Activated CD4-positive, CD25-positive, alpha-beta regulatory T cell treated with anti-CD3 and anti-CD28 coated beads, Interleukin-2, amount 50 U/mL, for 24 hours (primary cell): ENCODE measurements around the gene KRTAP3-3.
A peak's percentile ranks its signal among the peaks of the same experiment; 100 is the strongest.
"Not testable (repeated sequence)": the region's sequence is repeated elsewhere in the genome, so short reads cannot be mapped to it uniquely, and the experiment has no call there.

ENCODE experiments used
- ATAC-seq, 2 donors: fragments of 150-1000 bp; cut with Tn5 transposase; one replicate each; pipeline ENCODE4 v1.10.0; 2021; ENCODE audit warnings: mild to moderate bottlenecking in 1 of 2, moderate library complexity in 1 of 2

The KRTAP3-3 gene

DNA sequence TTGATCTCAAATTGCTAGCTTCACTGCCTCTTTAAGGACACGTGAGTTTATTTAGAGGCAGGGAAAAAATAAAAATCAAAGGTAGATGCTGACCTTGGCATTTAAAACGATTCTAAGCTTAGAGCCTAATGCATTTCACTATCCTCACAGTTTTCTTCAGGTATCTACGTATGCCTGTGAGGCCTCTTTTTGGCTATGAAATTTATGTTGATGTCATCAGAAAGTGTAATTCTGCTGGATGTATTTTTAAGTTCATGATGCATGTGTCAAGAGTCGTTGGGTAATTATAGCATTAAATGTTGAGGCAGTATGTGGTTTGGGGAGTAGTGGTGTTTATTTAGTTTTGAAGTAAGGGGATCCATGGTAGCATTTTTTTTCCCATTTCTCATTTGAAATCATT, 10.0 kb upstream of the KRTAP3-3 start:
- ATAC-seq, result no peak

GRCh38 chr17:41002814-41003213, 8.8 kb upstream of the KRTAP3-3 start:
- no peak for ATAC-seq

DNA sequence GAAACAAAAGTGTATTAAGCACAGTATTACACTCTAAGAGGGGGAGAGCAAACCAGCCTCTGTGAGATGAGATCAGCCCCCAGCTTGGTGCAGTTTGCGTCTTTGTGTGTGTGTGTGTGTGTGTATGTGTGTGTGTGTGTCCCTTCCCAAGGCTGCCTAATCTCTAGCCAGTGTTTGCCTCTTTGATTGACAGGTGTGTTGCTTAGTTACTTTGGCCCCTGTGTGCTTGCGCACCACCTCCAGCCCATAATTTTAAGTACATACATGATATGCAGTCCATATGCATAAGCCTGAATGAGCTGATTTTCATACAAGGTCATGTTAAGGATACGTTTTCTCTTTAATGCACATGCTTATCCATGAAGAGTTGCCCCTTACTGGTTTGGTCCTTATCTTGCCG, 7.8 kb upstream of the KRTAP3-3 start:
- no peak for ATAC-seq

- not testable (repeated sequence) for ATAC-seq
Observed at GRCh38 chr17:40999563-40999962, 5.6 kb upstream of the KRTAP3-3 start, which contains the start of gene KRTAP3-2. TSS of gene KRTAP3-2 (minus strand) at chr17:40999906. CDS start at chr17:40999853, 53 bp downstream.

DNA sequence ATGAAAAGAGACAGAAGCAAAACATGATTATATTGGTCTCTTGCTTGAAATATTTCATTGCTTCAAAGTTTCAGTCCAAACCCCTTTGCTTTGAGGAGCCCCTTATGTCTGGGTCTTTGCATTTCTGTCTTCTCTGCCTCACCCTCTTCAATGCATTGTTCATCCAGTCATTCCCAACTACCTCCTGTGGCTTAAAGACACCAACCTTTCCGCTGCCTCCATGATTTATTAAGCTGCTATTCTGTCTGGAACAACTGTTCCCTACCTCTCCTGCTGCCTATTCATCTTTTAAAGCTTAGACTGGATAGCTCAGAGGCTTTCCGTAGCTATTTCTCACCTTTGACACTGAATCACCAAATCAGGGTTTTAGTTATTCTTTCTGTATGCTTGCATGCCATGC, 3.4 kb upstream of the KRTAP3-3 start:
- no peak for ATAC-seq

- no peak for ATAC-seq
Observed at GRCh38 chr17:40996829-40997228, 2.9 kb upstream of the KRTAP3-3 start.

DNA sequence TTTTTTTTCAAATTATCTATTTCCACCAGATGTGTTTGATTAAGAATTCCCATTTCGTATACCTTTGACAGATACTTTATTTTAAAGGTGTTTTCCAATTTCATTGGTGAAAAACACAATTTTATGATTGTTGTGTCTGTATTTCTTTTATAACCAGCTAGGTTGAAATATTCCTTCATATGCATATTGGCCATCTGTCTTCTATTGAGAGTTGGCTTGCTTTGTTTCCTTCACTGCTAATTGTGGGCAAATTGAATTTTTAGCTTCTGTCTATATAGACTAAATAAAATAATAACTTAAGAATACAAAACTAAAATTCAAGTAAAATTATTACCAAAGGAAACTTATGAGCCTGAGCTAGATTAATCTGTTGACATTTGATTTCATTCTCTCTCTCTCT, 1.2 kb upstream of the KRTAP3-3 start:
- ATAC-seq, result no peak

DNA sequence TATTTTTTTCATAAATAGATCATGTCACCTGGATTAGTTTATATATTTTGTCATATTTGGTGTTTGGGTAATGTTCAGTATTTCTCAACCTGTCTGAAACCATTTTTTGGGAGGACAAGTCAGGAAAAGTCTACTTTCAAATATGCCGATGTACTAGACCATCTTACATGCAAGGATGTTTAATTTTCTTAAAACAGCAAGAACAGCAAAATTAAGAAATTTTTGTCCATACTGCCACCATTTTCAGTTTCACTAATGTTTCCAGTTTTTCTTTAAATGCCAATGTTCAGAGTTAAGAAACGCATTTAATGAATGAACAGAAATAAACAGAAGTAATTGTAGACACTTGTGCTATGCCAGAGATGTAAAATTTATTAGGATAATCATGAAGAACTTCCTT, 880 bp downstream of the KRTAP3-3 start:
- no peak for ATAC-seq

- ATAC-seq, result no peak
Observed at GRCh38 chr17:40992666-40993065, 1.3 kb downstream of the KRTAP3-3 start.

GRCh38 chr17:40986920-40987319, 7.0 kb downstream of the KRTAP3-3 start:
- ATAC-seq, result no peak

- ATAC-seq, result no peak
Observed at GRCh38 chr17:40984226-40984625, 9.7 kb downstream of the KRTAP3-3 start, which contains the start of gene KRT40. TSS of gene KRT40 (minus strand) at chr17:40984326. CDS start at chr17:40984273, 53 bp downstream.

DNA sequence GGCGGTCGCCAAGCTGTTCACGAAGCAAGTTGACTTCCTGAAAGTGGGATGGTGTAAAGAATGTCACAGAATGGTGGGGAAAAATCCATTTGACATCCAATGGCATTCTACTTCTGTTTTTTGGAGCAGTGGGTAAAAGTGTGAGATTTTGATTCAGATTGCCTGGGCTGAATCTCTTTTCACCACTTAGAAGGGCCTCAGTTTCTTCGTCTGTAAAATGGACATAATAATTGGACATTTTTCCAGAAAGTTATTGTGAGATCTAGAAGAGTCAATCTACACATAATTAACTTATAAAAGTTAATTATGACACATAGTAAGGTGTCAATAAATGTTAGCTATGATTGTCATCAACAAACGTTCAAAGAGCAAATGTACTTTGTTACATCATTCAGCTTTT, 12.8 kb downstream of the KRTAP3-3 start:
- no peak for ATAC-seq

DNA sequence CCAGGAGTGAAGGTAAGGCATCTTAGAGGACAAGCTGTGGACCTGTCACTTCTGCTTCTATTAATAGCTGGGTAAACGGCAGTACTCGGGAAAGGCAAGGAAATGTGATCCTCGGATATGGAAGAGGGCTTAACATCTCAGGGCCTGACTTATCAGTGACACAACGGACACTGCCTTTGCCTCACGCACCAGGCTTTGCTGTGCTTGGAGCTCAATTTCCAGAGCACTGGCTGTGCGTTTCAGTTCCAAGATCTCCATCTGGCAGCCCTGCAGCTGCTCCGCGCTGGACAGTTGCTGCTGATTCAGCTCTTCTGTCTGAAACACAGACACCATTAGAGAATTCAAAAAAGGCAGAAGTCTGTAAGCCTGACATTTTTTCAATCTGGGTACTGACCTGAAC, 13.4 kb downstream of the KRTAP3-3 start:
- ATAC-seq, result no peak

- ATAC-seq, result no peak
Observed at GRCh38 chr17:40980117-40980516, 13.8 kb downstream of the KRTAP3-3 start.

DNA sequence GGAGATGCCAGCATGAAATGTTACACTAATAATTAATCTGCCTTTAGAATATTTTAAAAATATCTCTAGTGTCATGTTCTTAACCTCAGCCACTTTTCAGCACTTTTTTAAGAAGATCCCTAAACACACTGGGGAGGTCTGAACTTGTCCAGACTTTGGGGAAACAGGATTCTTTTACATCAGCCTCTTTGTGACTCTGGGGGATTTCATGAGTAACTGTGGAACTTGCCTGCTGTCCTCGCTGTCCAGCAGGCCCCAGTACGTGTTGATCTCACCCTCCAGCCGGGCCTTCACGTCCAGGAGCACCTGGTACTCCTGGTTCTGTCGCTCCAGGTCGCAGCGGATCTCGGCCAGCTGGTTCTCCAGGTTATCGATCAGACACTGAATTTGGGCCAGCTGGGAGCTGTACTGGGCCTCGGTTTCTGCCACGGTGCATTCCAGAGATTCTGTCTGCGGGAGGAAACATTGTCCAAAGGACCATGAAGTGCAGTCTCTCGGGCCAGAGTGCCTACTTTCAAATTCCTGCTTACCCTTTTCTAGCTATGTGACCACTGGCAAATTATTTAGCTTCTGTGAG, 15.3 kb downstream of the KRTAP3-3 start:
- no peak for ATAC-seq

- no peak for ATAC-seq
Observed at GRCh38 chr17:40975516-40975915, 18.4 kb downstream of the KRTAP3-3 start.

GRCh38 chr17:40974366-40974765, 19.6 kb downstream of the KRTAP3-3 start:
- no peak for ATAC-seq

GRCh38 chr17:40967582-40967981, 26.4 kb downstream of the KRTAP3-3 start:
- no peak for ATAC-seq

- ATAC-seq, result no peak
Observed at GRCh38 chr17:40966848-40967247, 27.1 kb downstream of the KRTAP3-3 start, which contains the start of gene KRT39. TSS of gene KRT39 (minus strand) at chr17:40966948. CDS start at chr17:40966856, 92 bp downstream.

DNA sequence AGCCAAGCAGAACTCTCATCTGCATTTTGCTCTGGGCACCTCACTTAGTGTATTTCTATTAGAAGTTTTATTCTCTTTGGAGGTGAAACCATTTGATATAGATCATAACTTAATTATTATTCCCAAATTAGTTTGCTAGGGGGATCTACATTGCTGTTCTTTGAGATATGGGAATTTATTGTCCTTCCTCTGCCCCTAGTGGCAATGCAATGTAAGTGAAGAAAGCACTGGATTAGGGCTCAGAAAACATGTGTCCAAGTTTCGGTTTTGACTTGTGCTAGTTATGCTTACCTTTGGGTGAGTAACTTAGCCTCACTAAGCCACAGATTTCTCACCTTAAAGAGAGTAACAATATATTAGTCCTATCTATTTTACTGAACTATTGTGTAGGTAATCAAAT, 30.1 kb downstream of the KRTAP3-3 start:
- ATAC-seq, result peak in 1 of 2 donors; percentile 43

GRCh38 chr17:40962059-40962561, 31.9 kb downstream of the KRTAP3-3 start:
- ATAC-seq, result no peak

DNA sequence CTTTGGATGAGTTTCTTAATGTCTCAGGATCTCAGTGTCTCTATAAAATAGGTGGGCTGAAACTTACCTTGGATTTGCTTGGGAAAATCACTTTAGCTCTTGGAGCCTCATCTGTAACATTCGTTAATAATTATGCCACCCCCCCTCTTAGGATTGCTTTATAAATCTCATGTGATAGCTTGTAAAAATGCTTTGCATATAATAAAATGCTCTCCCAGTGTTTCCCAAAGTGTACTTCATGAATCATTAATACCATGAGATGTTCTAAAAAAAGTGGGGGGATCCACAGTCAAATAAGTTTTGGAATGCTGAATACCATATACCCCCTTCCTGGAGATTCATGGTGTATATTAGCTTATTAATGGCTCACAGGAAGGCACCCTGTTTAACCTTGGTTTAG, 32.4 kb downstream of the KRTAP3-3 start:
- no peak for ATAC-seq

DNA sequence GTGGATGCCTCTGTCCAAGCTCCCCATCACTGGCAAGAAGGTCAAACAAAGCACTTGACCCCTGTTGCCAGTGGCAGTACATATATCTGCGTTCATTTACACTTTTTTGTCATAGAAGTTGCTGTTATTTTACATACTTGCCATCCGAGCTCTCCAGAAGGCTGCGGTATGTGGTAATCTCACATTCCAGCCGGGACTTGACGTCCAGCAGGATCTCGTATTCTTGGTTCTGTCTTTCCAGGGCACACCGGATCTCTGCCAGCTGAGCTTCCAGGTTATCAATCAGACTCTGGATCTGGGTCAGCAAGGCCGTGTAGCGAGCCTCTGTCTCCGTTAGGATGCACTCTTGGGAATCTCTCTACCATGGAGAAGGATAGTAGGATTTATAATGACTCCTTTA, 33.8 kb downstream of the KRTAP3-3 start:
- no peak for ATAC-seq

- ATAC-seq, result no peak
Observed at GRCh38 chr17:40958086-40958953, 35.6 kb downstream of the KRTAP3-3 start.
